Nephron (organoid): Measurements from ENCODE around the gene FNDC3B.
A peak's percentile ranks its signal among the peaks of the same experiment; 100 is the strongest.

Experiments
- H3K27ac Mint-ChIP-seq, 3 experiments: 2 replicates each; pipeline ENCODE4 v1.8.0; 2020; ENCODE audit warnings: mixed read lengths in 3 of 3, mild to moderate bottlenecking in 2 of 3, moderate library complexity in 1 of 3
- H3K27me3 Mint-ChIP-seq: 2 replicates; pipeline ENCODE4 v1.8.0; 2021; ENCODE audit warnings: low read depth, mild to moderate bottlenecking, moderate library complexity, mixed read lengths
- H3K36me3 Mint-ChIP-seq: 2 replicates; pipeline ENCODE4 v1.8.0; 2020; ENCODE audit warnings: low read depth, mixed read lengths
- H3K4me1 Mint-ChIP-seq: 2 replicates; pipeline ENCODE4 v1.8.0; 2020; ENCODE audit warnings: mixed read lengths
- H3K4me3 Mint-ChIP-seq, 3 experiments: 2 replicates each; pipeline ENCODE4 v1.8.0; 2020; ENCODE audit warnings: mild to moderate bottlenecking in 3 of 3, mixed read lengths in 3 of 3, moderate library complexity in 2 of 3
- H3K9me3 Mint-ChIP-seq: 2 replicates; pipeline ENCODE4 v1.8.0; 2020; ENCODE audit warnings: mixed read lengths
- CTCF ChIP-seq, 3 experiments: fragments of 200-600 bp; sonication (generic); IDR thresholded peaks; one replicate each; pipeline ENCODE4 v1.5.0; 2021; ENCODE audit warnings: antibody characterized with exemption in 3 of 3; ENCODE audit not compliant: unreplicated experiment in 3 of 3

Gene FNDC3B

GRCh38 chr3:172201136-172201869 lies 161.9 kb downstream of the FNDC3B start:
- Mint-ChIP-seq H3K4me1 (peaks cover 63% of the 10 kb centered on the region), H3K4me3 (peak overlapping the region in 1 of 3 experiments; percentile 42), H3K9me3 (no peaks in the 10 kb centered on the region), H3K36me3 (peaks cover 19% of the 10 kb centered on the region), H3K27ac (peak overlapping the region; percentile 56 to 98 (median 97)), H3K27me3 (no peaks in the 10 kb centered on the region)
- TF ChIP-seq CTCF (IDR thresholded peaks at IDR 0.05; ENCODE audit: unreplicated experiment in 3 of 3) = no peak

- Mint-ChIP-seq H3K27ac (peak overlapping the region; percentile 27 to 98 (median 97)), H3K4me3 (no peak overlapping the region), H3K36me3 (peaks cover 19% of the 10 kb centered on the region), H3K4me1 (peaks cover 63% of the 10 kb centered on the region), H3K27me3 (no peaks in the 10 kb centered on the region), H3K9me3 (no peaks in the 10 kb centered on the region)
- TF ChIP-seq CTCF (IDR thresholded peaks at IDR 0.05; ENCODE audit: unreplicated experiment in 3 of 3) = no peak
Measured at GRCh38 chr3:172201870-172202236, 162.5 kb downstream of the FNDC3B start.

- Mint-ChIP-seq H3K4me3 (no peak overlapping the region), H3K27ac (peak overlapping the region in 2 of 3 experiments; percentile 97 to 98), H3K9me3 (no peaks in the 10 kb centered on the region), H3K36me3 (peaks cover 19% of the 10 kb centered on the region), H3K4me1 (peaks cover 62% of the 10 kb centered on the region), H3K27me3 (no peaks in the 10 kb centered on the region)
- TF ChIP-seq CTCF (IDR thresholded peaks at IDR 0.05; ENCODE audit: unreplicated experiment in 3 of 3) = no peak
Measured at GRCh38 chr3:172202797-172203196, 163.4 kb downstream of the FNDC3B start.

- Mint-ChIP-seq H3K36me3 (peaks cover 14% of the 10 kb centered on the region), H3K27me3 (no peaks in the 10 kb centered on the region)
Measured at GRCh38 chr3:172203522-172204258, 164.3 kb downstream of the FNDC3B start.

GRCh38 chr3:172204716-172205115 lies 165.3 kb downstream of the FNDC3B start:
- TF ChIP-seq CTCF (IDR thresholded peaks at IDR 0.05; ENCODE audit: unreplicated experiment in 3 of 3) = no peak
- H3K4me1 Mint-ChIP-seq = peaks cover 48% of the 10 kb centered on the region
- H3K36me3 Mint-ChIP-seq = peaks cover 11% of the 10 kb centered on the region
- H3K27me3 Mint-ChIP-seq = no peaks in the 10 kb centered on the region
- H3K27ac Mint-ChIP-seq = peak overlapping the region in 2 of 3 experiments; percentile 75 to 98
- H3K9me3 Mint-ChIP-seq = no peaks in the 10 kb centered on the region
- H3K4me3 Mint-ChIP-seq = no peak overlapping the region

More at GRCh38 chr3:172203522-172204258, 164.3 kb downstream of the FNDC3B start:
- peaks cover 53% of the 10 kb centered on the region for H3K4me1 Mint-ChIP-seq
- TF ChIP-seq CTCF (IDR thresholded peaks at IDR 0.05; ENCODE audit: unreplicated experiment in 3 of 3) = no peak
- H3K4me3 Mint-ChIP-seq = no peak overlapping the region
- peak overlapping the region; percentile 78 to 98 (median 97) for H3K27ac Mint-ChIP-seq
- H3K9me3 Mint-ChIP-seq = no peaks in the 10 kb centered on the region
